Erythroblast (primary cell): ENCODE results near the gene LIPG.

ENCODE experiments used
- GATA1 ChIP-seq: IDR thresholded peaks from 2 replicates; pipeline ENCODE4 v1.6.1; 2011; ENCODE audit warnings: low read depth, mild to moderate bottlenecking, control low read depth, low read length, moderate library complexity
- POLR2A ChIP-seq: IDR thresholded peaks from 2 replicates; pipeline ENCODE4 v1.6.1; 2011; ENCODE audit warnings: mild to moderate bottlenecking, low read length

- TF ChIP-seq POLR2A, result no peak
- no peak for TF ChIP-seq GATA1
Measured at GRCh38 chr18:49596687-49597086, 34.8 kb downstream of the LIPG start.
